HG03432 (cell line): ENCODE results near the gene CHST8.

Experiments used
- ATAC-seq: cut with Tn5 transposase; IDR thresholded peaks from one replicate; pipeline ENCODE4 v1.9.1; 2021; ENCODE audit warnings: mild to moderate bottlenecking, moderate library complexity; ENCODE audit not compliant: unreplicated experiment

CHST8 gene

GRCh38 chr19:33756177-33756576 lies 134.4 kb downstream of the CHST8 start:
- no peak for ATAC-seq

- no peak for ATAC-seq
These were observed 136.8 kb downstream of the CHST8 start for GRCh38 chr19:33758541-33759013.

- no peak for ATAC-seq
These were observed 137.6 kb downstream of the CHST8 start for GRCh38 chr19:33759356-33759755.

- no peak for ATAC-seq
These were observed 142.0 kb downstream of the CHST8 start for GRCh38 chr19:33763633-33764371.

- no peak for ATAC-seq
These were observed 144.9 kb downstream of the CHST8 start for GRCh38 chr19:33766623-33767022.

- ATAC-seq, result no peak
These were observed 146.2 kb downstream of the CHST8 start for GRCh38 chr19:33767898-33768413.

- ATAC-seq, result no peak
These were observed 147.5 kb downstream of the CHST8 start for GRCh38 chr19:33769208-33769607.

- no peak for ATAC-seq
These were observed 148.4 kb downstream of the CHST8 start for GRCh38 chr19:33770107-33770506.

- peak; percentile 40 for ATAC-seq
These were observed 149.8 kb downstream of the CHST8 start for GRCh38 chr19:33771384-33772101.

- no peak for ATAC-seq
These were observed 150.5 kb downstream of the CHST8 start for GRCh38 chr19:33772102-33772857.

- ATAC-seq, result no peak
These were observed 151.1 kb downstream of the CHST8 start for GRCh38 chr19:33772858-33773180.

GRCh38 chr19:33773704-33774624 lies 152.2 kb downstream of the CHST8 start:
- ATAC-seq, result no peak

GRCh38 chr19:33774751-33775150 lies 153.0 kb downstream of the CHST8 start:
- no peak for ATAC-seq

GRCh38 chr19:33775731-33776487 lies 154.2 kb downstream of the CHST8 start:
- no peak for ATAC-seq

- ATAC-seq, result no peak
These were observed 155.6 kb downstream of the CHST8 start for GRCh38 chr19:33777351-33777750.

GRCh38 chr19:33777753-33778088 lies 156.0 kb downstream of the CHST8 start:
- ATAC-seq, result no peak

GRCh38 chr19:33778089-33778791 lies 156.5 kb downstream of the CHST8 start:
- peak; percentile 79 for ATAC-seq

GRCh38 chr19:33779849-33780248 lies 158.1 kb downstream of the CHST8 start:
- ATAC-seq, result no peak

- no peak for ATAC-seq
These were observed 158.5 kb downstream of the CHST8 start for GRCh38 chr19:33780251-33780650.
